ENCODE measurements around the gene DPP7.

DPP7 gene

GRCh38 chr9:137110911-137111787 is 3.4 kb downstream of the DPP7 start:
- DNase-seq: no peak

- DNase-seq: no peak
Measured at GRCh38 chr9:137110147-137110910, 4.2 kb downstream of the DPP7 start.

GRCh38 chr9:137109250-137110146 is 5.0 kb downstream of the DPP7 start:
- no peak for DNase-seq

GRCh38 chr9:137108608-137109249 is 5.8 kb downstream of the DPP7 start:
- no peak for DNase-seq

- DNase-seq: no peak
Measured at GRCh38 chr9:137107982-137108381, 6.6 kb downstream of the DPP7 start.

- no peak for DNase-seq
Measured at GRCh38 chr9:137107312-137107921, 7.1 kb downstream of the DPP7 start.

GRCh38 chr9:137106662-137107250 is 7.8 kb downstream of the DPP7 start:
- no peak for DNase-seq

GRCh38 chr9:137105814-137106661 is 8.5 kb downstream of the DPP7 start:
- no peak for DNase-seq

GRCh38 chr9:137103206-137103999 is 11.1 kb downstream of the DPP7 start:
- DNase-seq: no peak

GRCh38 chr9:137099231-137099630 is 15.3 kb downstream of the DPP7 start:
- DNase-seq: no peak

GRCh38 chr9:137097761-137098462 is 16.6 kb downstream of the DPP7 start:
- no peak for DNase-seq

GRCh38 chr9:137096785-137097546 is 17.6 kb downstream of the DPP7 start:
- no peak for DNase-seq

GRCh38 chr9:137095664-137096517 is 18.6 kb downstream of the DPP7 start:
- DNase-seq: no peak

- DNase-seq: no peak
Measured at GRCh38 chr9:137089232-137089947, 25.1 kb downstream of the DPP7 start.

- DNase-seq: no peak
Measured at GRCh38 chr9:137088121-137088520, 26.4 kb downstream of the DPP7 start.

- DNase-seq: no peak
Measured at GRCh38 chr9:137087409-137087925, 27.1 kb downstream of the DPP7 start.

Measured in NCI-H526 treated with DMSO at 0.1 percent for 48 hours (cell line).